ENCODE measurements around the gene AATK.

AATK gene

DNA sequence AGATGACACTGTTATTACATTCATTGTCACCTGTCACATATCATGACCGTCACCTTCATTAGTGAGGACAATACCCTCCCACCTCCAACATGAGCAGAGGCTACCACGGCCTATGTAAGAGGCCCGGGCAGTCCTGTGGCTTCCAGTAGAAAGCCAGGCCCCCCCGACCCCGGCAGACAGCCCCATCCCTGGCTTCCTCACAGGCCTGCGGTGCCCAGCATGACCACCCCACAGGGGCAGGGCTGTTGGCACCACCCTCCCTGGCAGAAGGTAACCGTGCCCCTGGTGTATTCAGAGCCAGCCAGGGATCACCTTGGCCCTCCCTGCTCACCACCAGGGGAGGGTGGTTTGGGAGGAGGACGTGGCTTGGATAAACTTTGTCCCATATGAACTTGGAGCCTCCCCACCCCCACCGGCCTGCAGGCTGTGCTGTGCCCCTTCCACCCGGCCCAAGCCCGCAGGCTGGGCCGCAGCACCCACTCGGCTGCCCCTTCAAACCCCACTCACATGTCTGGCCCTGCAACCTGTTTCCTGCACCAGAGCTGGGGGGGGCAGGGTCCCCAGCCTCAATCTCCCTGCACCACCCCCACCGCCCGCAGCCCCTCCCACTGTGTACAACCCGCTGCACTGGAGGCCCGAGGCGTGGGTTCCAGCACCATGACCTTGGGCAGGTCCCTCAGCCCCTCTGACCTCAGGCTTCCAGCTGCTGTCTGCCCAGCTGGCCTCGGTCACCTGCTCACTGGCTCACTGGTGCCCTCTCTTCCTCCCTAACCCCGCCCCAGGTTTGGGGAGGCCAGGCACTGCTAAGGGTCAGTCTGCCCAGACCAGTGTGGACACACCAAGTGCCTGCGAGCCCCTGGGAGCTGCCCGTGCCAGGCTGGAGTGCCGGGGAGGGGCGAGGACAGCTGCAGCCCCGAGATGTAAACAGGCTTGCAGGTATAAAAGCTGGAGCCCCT is 12.4 kb upstream of the AATK start:
- H4K5ac ChIP-seq (ENCODE audit: low read length), result no peak overlapping the region
- H3K4me1 ChIP-seq (ENCODE audit: control insufficient read depth, low read depth, low read length), result no peaks in the 10 kb centered on the region
- H3K9ac ChIP-seq (ENCODE audit: low read length), result no peak overlapping the region
- no peak overlapping the region for H2BK5ac ChIP-seq (ENCODE audit: low read length)
- no peak overlapping the region for H4K8ac ChIP-seq (ENCODE audit: low read depth, low read length)
- no peak overlapping the region for H3K27ac ChIP-seq (ENCODE audit: low read depth, low read length)
- no peaks in the 10 kb centered on the region for H3K36me3 ChIP-seq (ENCODE audit: control insufficient read depth, insufficient read depth, low read length)
- no peak overlapping the region for H3K4ac ChIP-seq (ENCODE audit: low read depth, low read length)
- no CpG with 5 or more reads among the region's 25 CpGs for WGBS (ENCODE audit: extremely low coverage, insufficient coverage, low lambda C conversion rate)
- H2BK120ac ChIP-seq (ENCODE audit: low read depth, low read length), result no peak overlapping the region
- no peaks in the 10 kb centered on the region for H3K79me2 ChIP-seq (ENCODE audit: control insufficient read depth, insufficient read depth, low read length)
- H3K56ac ChIP-seq (ENCODE audit: low read length), result no peak overlapping the region
- H3K18ac ChIP-seq (ENCODE audit: low read length), result no peak overlapping the region
- H2BK15ac ChIP-seq (replicated peaks; ENCODE audit: low read depth), result no peak overlapping the region
- no peaks in the 10 kb centered on the region for H3K79me1 ChIP-seq (ENCODE audit: low read length)
- no peak for DNase-seq
- no peak overlapping the region for H2AK5ac ChIP-seq (ENCODE audit: low read length)
- no peak overlapping the region for H3K23ac ChIP-seq (ENCODE audit: low read length)
- no peaks in the 10 kb centered on the region for H3K27me3 ChIP-seq (ENCODE audit: insufficient read depth, low read length, poor library complexity)
- H3K4me2 ChIP-seq (ENCODE audit: low read length), result no peak overlapping the region
- H3K4me3 ChIP-seq (ENCODE audit: low read length), result no peak overlapping the region

DNA sequence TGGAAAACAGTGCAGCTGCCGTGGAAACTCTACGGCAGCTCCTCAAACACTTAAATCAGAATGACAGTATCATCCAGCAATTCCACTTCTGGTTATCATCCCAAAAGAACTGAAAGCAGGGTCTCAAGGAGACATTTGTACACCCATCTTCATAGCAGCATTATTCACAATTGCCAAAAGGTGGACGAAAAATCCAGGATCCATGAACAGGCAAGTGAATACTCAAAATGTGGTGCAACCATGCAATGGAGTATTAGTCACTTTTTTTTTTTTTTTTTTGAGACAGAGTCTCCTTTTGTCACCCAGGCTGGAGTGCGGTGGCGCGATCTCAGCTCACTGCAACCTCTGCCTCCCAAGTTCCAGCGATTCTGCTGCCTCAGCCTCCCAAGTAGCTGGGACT is 10.6 kb upstream of the AATK start:
- Histone ChIP-seq H3K27me3 (ENCODE audit: insufficient read depth, low read length, poor library complexity) (no peaks in the 10 kb centered on the region), H3K56ac (ENCODE audit: low read length) (no peak overlapping the region), H2AK5ac (ENCODE audit: low read length) (no peak overlapping the region), H3K9ac (ENCODE audit: low read length) (no peak overlapping the region), H2BK120ac (ENCODE audit: low read depth, low read length) (no peak overlapping the region), H3K4me1 (ENCODE audit: control insufficient read depth, low read depth, low read length) (no peaks in the 10 kb centered on the region), H3K4me3 (ENCODE audit: low read length) (no peak overlapping the region), H2BK15ac (replicated peaks; ENCODE audit: low read depth) (no peak overlapping the region), H3K36me3 (ENCODE audit: control insufficient read depth, insufficient read depth, low read length) (no peaks in the 10 kb centered on the region), H4K8ac (ENCODE audit: low read depth, low read length) (no peak overlapping the region), H3K79me1 (ENCODE audit: low read length) (no peaks in the 10 kb centered on the region), H4K5ac (ENCODE audit: low read length) (no peak overlapping the region), H3K23ac (ENCODE audit: low read length) (no peak overlapping the region), H3K4ac (ENCODE audit: low read depth, low read length) (no peak overlapping the region), H3K27ac (ENCODE audit: low read depth, low read length) (no peak overlapping the region), H3K79me2 (ENCODE audit: control insufficient read depth, insufficient read depth, low read length) (no peaks in the 10 kb centered on the region), H3K4me2 (ENCODE audit: low read length) (no peak overlapping the region), H3K18ac (ENCODE audit: low read length) (no peak overlapping the region), H2BK5ac (ENCODE audit: low read length) (no peak overlapping the region)
- no peak for DNase-seq
- WGBS (ENCODE audit: extremely low coverage, insufficient coverage, low lambda C conversion rate), result no CpG with 5 or more reads among the region's 7 CpGs

DNA sequence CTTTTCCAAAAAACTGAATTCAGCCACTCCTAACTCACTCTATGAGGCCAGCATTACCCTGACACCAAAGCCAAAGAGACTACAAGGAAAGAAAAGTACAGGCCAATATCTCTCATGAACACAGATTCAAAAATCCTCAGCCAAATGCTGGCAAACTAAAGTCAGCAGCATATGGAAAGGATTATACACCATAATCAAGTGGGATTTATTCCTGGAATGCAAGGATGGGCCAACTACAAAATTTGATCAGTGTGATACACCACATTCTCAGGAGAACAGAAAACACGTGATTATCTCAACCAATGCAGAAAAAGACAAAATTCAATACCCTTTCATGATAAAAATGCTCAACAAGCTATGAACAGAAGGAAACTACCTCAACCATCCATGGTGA is 7.7 kb upstream of the AATK start:
- no peak overlapping the region for H3K56ac ChIP-seq (ENCODE audit: low read length)
- no peak overlapping the region for H4K5ac ChIP-seq (ENCODE audit: low read length)
- H3K4me3 ChIP-seq (ENCODE audit: low read length), result no peak overlapping the region
- no peak overlapping the region for H3K9ac ChIP-seq (ENCODE audit: low read length)
- no peak overlapping the region for H2AK5ac ChIP-seq (ENCODE audit: low read length)
- H3K79me1 ChIP-seq (ENCODE audit: low read length), result no peaks in the 10 kb centered on the region
- no peak overlapping the region for H3K27ac ChIP-seq (ENCODE audit: low read depth, low read length)
- no CpG with 5 or more reads among the region's 1 CpG for WGBS (ENCODE audit: extremely low coverage, insufficient coverage, low lambda C conversion rate)
- no peaks in the 10 kb centered on the region for H3K4me1 ChIP-seq (ENCODE audit: control insufficient read depth, low read depth, low read length)
- no peak overlapping the region for H3K4me2 ChIP-seq (ENCODE audit: low read length)
- no peaks in the 10 kb centered on the region for H3K79me2 ChIP-seq (ENCODE audit: control insufficient read depth, insufficient read depth, low read length)
- H3K27me3 ChIP-seq (ENCODE audit: insufficient read depth, low read length, poor library complexity), result no peaks in the 10 kb centered on the region
- no peak for DNase-seq
- no peak overlapping the region for H3K4ac ChIP-seq (ENCODE audit: low read depth, low read length)
- no peak overlapping the region for H2BK5ac ChIP-seq (ENCODE audit: low read length)
- H2BK15ac ChIP-seq (replicated peaks; ENCODE audit: low read depth), result no peak overlapping the region
- no peak overlapping the region for H3K23ac ChIP-seq (ENCODE audit: low read length)
- H4K8ac ChIP-seq (ENCODE audit: low read depth, low read length), result no peak overlapping the region
- H3K18ac ChIP-seq (ENCODE audit: low read length), result no peak overlapping the region
- H3K36me3 ChIP-seq (ENCODE audit: control insufficient read depth, insufficient read depth, low read length), result no peaks in the 10 kb centered on the region
- H2BK120ac ChIP-seq (ENCODE audit: low read depth, low read length), result no peak overlapping the region

DNA sequence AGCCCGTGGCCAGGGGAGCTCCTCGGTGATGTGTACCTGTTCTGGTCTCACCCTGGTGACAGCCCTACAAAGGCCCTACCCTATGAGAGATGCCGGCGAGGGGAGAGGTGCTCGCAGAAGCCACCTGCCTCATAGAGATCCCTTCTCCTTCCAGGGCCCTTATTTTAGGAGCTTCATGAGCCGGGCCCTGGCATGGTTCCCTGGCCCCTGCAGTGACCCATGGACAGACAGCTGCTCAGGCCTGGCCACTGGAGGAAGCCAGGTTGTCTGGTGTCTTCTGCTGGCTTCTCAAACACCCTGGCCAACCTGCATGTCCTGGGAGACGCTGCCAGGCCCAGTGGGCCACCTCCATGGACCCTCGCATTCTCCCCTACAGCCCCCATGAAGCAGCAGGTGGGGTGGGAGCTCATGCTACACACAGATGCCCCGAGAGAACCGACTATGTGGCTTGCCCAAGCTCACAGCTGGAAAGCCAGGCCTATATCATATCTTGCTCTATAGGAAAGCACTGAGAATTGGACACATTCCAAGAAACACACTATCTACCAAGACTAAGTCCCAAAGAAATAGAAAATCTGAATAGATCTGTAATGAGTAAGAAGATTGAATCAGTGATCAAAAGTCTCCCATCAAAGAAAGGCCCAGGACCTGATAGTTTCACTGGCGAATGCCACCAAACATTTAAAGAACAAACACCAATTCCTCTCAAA is 7.2 kb upstream of the AATK start:
- no peak overlapping the region for H2BK120ac ChIP-seq (ENCODE audit: low read depth, low read length)
- no peak overlapping the region for H2BK5ac ChIP-seq (ENCODE audit: low read length)
- no peak overlapping the region for H3K23ac ChIP-seq (ENCODE audit: low read length)
- H3K18ac ChIP-seq (ENCODE audit: low read length), result no peak overlapping the region
- no peak overlapping the region for H4K8ac ChIP-seq (ENCODE audit: low read depth, low read length)
- H2BK15ac ChIP-seq (replicated peaks; ENCODE audit: low read depth), result no peak overlapping the region
- no peaks in the 10 kb centered on the region for H3K36me3 ChIP-seq (ENCODE audit: control insufficient read depth, insufficient read depth, low read length)
- no peaks in the 10 kb centered on the region for H3K27me3 ChIP-seq (ENCODE audit: insufficient read depth, low read length, poor library complexity)
- no CpG with 5 or more reads among the region's 11 CpGs for WGBS (ENCODE audit: extremely low coverage, insufficient coverage, low lambda C conversion rate)
- no peak for DNase-seq
- no peak overlapping the region for H2AK5ac ChIP-seq (ENCODE audit: low read length)
- no peak overlapping the region for H3K4ac ChIP-seq (ENCODE audit: low read depth, low read length)
- no peak overlapping the region for H3K56ac ChIP-seq (ENCODE audit: low read length)
- no peak overlapping the region for H3K9ac ChIP-seq (ENCODE audit: low read length)
- no peak overlapping the region for H3K27ac ChIP-seq (ENCODE audit: low read depth, low read length)
- no peaks in the 10 kb centered on the region for H3K4me1 ChIP-seq (ENCODE audit: control insufficient read depth, low read depth, low read length)
- H3K79me1 ChIP-seq (ENCODE audit: low read length), result no peaks in the 10 kb centered on the region
- H3K4me2 ChIP-seq (ENCODE audit: low read length), result no peak overlapping the region
- H3K4me3 ChIP-seq (ENCODE audit: low read length), result no peak overlapping the region
- H4K5ac ChIP-seq (ENCODE audit: low read length), result no peak overlapping the region
- no peaks in the 10 kb centered on the region for H3K79me2 ChIP-seq (ENCODE audit: control insufficient read depth, insufficient read depth, low read length)

DNA sequence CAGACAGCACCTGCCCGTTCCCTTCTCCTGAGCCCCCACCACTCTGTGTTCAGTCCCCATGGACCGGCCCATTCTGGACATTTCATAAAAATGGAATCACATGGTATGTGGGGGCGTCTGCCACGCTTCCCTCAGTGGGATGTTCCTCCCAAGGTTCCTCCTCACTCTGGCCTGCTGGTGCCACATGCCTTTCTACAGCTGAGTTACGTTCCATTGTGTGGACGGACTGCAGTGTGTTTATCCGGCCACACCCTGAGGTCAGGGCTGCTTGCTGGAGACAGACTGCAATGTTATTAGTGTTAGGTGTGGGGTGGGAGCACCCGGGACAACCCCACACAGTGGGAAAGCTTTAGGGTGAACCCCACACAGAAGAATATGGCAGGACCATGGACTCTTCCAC is 5.9 kb upstream of the AATK start:
- Histone ChIP-seq H3K4me2 (ENCODE audit: low read length) (no peak overlapping the region), H2BK5ac (ENCODE audit: low read length) (no peak overlapping the region), H3K36me3 (ENCODE audit: control insufficient read depth, insufficient read depth, low read length) (no peaks in the 10 kb centered on the region), H4K5ac (ENCODE audit: low read length) (no peak overlapping the region), H2BK120ac (ENCODE audit: low read depth, low read length) (no peak overlapping the region), H3K23ac (ENCODE audit: low read length) (no peak overlapping the region), H3K79me2 (ENCODE audit: control insufficient read depth, insufficient read depth, low read length) (no peaks in the 10 kb centered on the region), H3K4me3 (ENCODE audit: low read length) (no peak overlapping the region), H3K18ac (ENCODE audit: low read length) (no peak overlapping the region), H3K4me1 (ENCODE audit: control insufficient read depth, low read depth, low read length) (no peaks in the 10 kb centered on the region), H4K8ac (ENCODE audit: low read depth, low read length) (no peak overlapping the region), H3K27me3 (ENCODE audit: insufficient read depth, low read length, poor library complexity) (no peaks in the 10 kb centered on the region), H2AK5ac (ENCODE audit: low read length) (no peak overlapping the region), H3K4ac (ENCODE audit: low read depth, low read length) (no peak overlapping the region), H2BK15ac (replicated peaks; ENCODE audit: low read depth) (no peak overlapping the region), H3K27ac (ENCODE audit: low read depth, low read length) (no peak overlapping the region), H3K79me1 (ENCODE audit: low read length) (no peaks in the 10 kb centered on the region), H3K9ac (ENCODE audit: low read length) (no peak overlapping the region), H3K56ac (ENCODE audit: low read length) (no peak overlapping the region)
- no CpG with 5 or more reads among the region's 8 CpGs for WGBS (ENCODE audit: extremely low coverage, insufficient coverage, low lambda C conversion rate)
- DNase-seq, result no peak

Data from mesendoderm (in vitro differentiated cells).